ENCODE results near the gene NPC1. TPM values are rescaled to one million over a fixed set of nuclear protein-coding genes. Genes with fewer than 3 reads are reported as not detected.

NPC1 gene
- total RNA-seq, 1 experiment from 2014 or later: 38.3 TPM

GRCh38 chr18:23583071-23583865, 3.0 kb downstream of the NPC1 start:
- POLR2A ChIA-PET: interaction anchor here (0.6 kb wide), 1 partner anchor 54 kb away, joined by 3 read pairs; no protein-coding TSS in a partner anchor
- no peak overlapping the region for H3K27ac Mint-ChIP-seq
- CTCF ChIA-PET: no interaction called here
- no peak overlapping the region for H3K4me3 Mint-ChIP-seq
- H3K4me1 Mint-ChIP-seq: peaks cover 39% of the 10 kb centered on the region
- TF ChIP-seq, protein P1, sequence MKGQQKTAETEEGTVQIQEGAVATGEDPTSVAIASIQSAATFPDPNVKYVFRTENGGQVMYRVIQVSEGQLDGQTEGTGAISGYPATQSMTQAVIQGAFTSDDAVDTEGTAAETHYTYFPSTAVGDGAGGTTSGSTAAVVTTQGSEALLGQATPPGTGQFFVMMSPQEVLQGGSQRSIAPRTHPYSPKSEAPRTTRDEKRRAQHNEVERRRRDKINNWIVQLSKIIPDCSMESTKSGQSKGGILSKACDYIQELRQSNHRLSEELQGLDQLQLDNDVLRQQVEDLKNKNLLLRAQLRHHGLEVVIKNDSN (CRISPR knock-in tag; IDR thresholded peaks at IDR 0.05): no peak
- TF ChIP-seq RELA (CRISPR knock-in tag; IDR thresholded peaks at IDR 0.05; ENCODE audit: borderline replicate concordance) (no peak), FOXP1 (CRISPR knock-in tag; IDR thresholded peaks at IDR 0.05; ENCODE audit: borderline replicate concordance) (no peak), SP1 (CRISPR knock-in tag; conservative IDR thresholded peaks at IDR 0.05) (no peak), AR (CRISPR knock-in tag; IDR thresholded peaks at IDR 0.05) (no peak), MYBL2 (CRISPR knock-in tag; IDR thresholded peaks at IDR 0.05) (no peak), TEAD4 (CRISPR knock-in tag; IDR thresholded peaks at IDR 0.05) (no peak), NR2C2 (CRISPR knock-in tag; IDR thresholded peaks at IDR 0.05) (no peak), AFF4 (CRISPR knock-in tag; IDR thresholded peaks at IDR 0.05; ENCODE audit: borderline replicate concordance) (no peak), E2F5 (CRISPR knock-in tag; IDR thresholded peaks at IDR 0.05) (no peak), JAZF1 (CRISPR knock-in tag; IDR thresholded peaks at IDR 0.05) (no peak), FOXJ3 (CRISPR knock-in tag; IDR thresholded peaks at IDR 0.05; ENCODE audit: borderline replicate concordance) (no peak), ATF3 (CRISPR knock-in tag; conservative IDR thresholded peaks at IDR 0.05) (no peak), JUN (CRISPR knock-in tag; IDR thresholded peaks at IDR 0.05) (no peak), GTF2I (CRISPR knock-in tag; conservative IDR thresholded peaks at IDR 0.05) (no peak), ZNF232 (CRISPR knock-in tag; IDR thresholded peaks at IDR 0.05) (no peak), RORB (CRISPR knock-in tag; IDR thresholded peaks at IDR 0.05) (no peak)
- TF ChIP-seq, protein P2, sequence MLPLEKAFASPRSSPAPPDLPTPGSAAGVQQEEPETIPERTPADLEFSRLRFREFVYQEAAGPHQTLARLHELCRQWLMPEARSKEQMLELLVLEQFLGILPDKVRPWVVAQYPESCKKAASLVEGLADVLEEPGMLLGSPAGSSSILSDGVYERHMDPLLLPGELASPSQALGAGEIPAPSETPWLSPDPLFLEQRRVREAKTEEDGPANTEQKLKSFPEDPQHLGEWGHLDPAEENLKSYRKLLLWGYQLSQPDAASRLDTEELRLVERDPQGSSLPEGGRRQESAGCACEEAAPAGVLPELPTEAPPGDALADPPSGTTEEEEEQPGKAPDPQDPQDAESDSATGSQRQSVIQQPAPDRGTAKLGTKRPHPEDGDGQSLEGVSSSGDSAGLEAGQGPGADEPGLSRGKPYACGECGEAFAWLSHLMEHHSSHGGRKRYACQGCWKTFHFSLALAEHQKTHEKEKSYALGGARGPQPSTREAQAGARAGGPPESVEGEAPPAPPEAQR (CRISPR knock-in tag; IDR thresholded peaks at IDR 0.05): no peak
- TF ChIP-seq, protein P3, sequence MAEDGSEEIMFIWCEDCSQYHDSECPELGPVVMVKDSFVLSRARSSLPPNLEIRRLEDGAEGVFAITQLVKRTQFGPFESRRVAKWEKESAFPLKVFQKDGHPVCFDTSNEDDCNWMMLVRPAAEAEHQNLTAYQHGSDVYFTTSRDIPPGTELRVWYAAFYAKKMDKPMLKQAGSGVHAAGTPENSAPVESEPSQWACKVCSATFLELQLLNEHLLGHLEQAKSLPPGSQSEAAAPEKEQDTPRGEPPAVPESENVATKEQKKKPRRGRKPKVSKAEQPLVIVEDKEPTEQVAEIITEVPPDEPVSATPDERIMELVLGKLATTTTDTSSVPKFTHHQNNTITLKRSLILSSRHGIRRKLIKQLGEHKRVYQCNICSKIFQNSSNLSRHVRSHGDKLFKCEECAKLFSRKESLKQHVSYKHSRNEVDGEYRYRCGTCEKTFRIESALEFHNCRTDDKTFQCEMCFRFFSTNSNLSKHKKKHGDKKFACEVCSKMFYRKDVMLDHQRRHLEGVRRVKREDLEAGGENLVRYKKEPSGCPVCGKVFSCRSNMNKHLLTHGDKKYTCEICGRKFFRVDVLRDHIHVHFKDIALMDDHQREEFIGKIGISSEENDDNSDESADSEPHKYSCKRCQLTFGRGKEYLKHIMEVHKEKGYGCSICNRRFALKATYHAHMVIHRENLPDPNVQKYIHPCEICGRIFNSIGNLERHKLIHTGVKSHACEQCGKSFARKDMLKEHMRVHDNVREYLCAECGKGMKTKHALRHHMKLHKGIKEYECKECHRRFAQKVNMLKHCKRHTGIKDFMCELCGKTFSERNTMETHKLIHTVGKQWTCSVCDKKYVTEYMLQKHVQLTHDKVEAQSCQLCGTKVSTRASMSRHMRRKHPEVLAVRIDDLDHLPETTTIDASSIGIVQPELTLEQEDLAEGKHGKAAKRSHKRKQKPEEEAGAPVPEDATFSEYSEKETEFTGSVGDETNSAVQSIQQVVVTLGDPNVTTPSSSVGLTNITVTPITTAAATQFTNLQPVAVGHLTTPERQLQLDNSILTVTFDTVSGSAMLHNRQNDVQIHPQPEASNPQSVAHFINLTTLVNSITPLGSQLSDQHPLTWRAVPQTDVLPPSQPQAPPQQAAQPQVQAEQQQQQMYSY (CRISPR knock-in tag; IDR thresholded peaks at IDR 0.05): no peak
- TF ChIP-seq, protein P4, sequence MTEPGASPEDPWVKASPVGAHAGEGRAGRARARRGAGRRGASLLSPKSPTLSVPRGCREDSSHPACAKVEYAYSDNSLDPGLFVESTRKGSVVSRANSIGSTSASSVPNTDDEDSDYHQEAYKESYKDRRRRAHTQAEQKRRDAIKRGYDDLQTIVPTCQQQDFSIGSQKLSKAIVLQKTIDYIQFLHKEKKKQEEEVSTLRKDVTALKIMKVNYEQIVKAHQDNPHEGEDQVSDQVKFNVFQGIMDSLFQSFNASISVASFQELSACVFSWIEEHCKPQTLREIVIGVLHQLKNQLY (CRISPR knock-in tag; IDR thresholded peaks at IDR 0.05): no peak
- no peaks in the 10 kb centered on the region for H3K27me3 Mint-ChIP-seq (ENCODE audit: low read depth)
- DNase-seq (ENCODE audit: low spot score): no peak
- H3K9me3 Mint-ChIP-seq: no peaks in the 10 kb centered on the region
- H3K36me3 Mint-ChIP-seq: peaks cover 7% of the 10 kb centered on the region
- ATAC-seq: no peak
